NCI-H1417 (cell line): ENCODE results near the gene PDE11A.

Source experiments
- DNase-seq, 3 experiments: peaks; one replicate each; lab custom pipeline; 2025; lab: John Stamatoyannopoulos, UW

The PDE11A gene

DNA sequence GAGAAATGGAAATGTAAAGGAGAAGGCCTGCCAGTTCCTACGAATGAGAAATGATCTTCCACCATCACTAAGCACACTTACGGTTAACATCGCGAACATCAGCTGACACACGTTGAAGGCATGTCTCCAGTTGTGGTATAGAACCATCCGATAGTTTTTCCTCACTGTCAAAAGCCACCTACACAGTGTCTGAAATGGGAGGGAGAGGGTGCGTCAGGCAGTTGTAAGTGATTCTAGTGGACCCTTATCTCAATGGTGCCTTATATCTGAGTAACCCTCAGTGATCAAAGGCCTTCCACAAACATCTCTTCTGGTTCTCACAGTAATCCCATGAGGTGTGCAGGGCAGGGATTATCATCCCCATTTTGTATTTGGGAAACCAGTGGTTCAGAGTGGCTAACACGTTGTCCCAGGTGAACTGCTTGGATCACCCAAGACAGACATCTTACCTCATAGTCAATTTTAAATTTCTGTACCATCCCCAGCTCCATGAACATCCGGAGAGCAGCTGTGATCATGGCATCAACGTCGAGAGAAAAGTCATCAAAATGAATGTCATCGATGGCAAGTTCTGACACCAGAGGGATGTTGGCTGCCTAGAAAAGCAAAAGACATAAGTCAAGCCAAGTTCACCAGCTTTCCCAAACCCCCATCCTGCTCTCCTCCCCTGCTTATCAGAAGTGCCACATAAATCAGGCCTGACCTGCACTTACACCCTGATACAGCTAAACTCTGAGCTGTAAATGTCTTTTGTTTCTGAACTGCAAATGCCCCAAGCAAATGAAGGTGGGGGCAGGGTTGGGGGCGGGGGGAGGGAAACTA lies 344.8 kb downstream of the PDE11A start:
- no peak for DNase-seq

DNA sequence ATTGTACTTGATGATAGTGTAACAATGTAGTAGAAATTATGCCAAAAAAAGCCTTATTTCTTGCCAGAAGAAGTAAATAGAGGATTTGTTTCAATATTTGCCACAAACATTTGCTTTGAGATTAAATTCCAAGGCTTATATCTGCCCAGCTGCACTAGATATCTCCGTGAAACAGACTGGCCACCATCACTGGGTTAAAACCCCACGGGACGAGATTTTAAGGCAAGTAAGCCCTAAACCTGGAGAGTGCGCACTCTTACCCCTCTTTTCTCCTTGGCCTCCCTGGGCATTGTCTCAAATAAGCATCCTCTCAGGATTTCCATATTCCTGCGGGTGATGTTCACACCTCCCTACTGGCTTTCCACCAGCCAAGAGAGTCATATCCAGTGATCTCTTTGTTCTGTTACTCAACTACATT lies 345.6 kb downstream of the PDE11A start:
- no peak for DNase-seq

DNA sequence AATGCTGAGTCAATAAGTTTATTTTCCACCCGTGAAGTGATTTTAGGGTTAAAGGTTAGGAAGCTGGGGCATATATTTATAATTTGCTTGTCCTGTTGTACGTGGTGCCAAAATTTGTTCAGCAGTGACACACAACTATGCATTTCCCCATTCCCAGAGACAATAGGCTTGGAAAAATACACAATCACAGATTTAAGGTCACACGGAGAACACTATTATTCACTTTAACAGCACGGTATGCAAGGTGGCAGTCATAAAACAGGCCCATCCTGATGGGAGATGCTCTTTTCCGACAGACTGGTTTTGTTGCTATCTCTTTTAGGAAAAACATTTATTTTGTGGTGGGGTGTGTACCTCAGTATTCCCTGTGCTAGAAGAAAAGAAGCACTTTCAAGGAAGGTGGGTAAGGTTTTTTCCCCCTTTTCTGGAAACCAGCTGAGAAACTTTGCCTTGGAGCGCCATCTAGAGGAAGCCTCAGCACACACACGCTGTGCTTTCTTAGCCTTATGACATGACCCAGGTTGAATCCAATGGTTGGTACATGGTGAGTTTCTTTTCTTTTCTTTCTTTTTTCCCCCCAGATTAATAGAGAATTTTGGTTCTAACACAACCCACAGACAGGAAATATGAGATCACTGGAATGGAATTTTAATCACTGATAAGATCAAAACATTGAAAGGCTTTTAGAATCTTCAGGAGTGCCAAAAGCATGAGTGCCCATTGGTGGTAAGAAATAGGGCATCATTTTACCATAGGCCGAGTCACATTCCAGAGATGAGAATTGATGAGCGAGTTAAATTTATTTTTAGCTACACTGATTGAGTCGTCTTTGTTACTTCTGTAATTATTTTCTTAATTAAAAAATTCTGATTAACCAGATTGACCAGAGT lies 347.9 kb downstream of the PDE11A start:
- DNase-seq, result peak; percentile 50 to 78 (median 53)

DNA sequence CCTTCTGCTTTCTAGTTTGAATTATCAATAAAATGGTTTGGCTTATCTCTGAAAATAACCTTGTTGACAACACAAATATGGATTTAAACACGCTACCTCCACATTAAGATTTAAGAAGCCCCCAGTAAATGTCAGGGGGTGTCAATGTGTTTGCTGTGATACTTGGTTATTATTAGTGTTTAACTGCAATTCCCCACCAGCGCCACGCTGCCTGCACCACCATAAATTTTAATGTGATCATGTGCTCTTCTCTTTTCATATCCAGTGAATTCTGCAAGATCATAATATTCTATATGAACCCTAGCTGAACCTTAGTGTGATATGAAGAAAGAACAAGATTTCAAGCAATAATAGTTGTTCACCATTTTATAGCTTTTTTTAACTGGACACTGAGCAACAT lies 349.3 kb downstream of the PDE11A start:
- DNase-seq, result no peak

DNA sequence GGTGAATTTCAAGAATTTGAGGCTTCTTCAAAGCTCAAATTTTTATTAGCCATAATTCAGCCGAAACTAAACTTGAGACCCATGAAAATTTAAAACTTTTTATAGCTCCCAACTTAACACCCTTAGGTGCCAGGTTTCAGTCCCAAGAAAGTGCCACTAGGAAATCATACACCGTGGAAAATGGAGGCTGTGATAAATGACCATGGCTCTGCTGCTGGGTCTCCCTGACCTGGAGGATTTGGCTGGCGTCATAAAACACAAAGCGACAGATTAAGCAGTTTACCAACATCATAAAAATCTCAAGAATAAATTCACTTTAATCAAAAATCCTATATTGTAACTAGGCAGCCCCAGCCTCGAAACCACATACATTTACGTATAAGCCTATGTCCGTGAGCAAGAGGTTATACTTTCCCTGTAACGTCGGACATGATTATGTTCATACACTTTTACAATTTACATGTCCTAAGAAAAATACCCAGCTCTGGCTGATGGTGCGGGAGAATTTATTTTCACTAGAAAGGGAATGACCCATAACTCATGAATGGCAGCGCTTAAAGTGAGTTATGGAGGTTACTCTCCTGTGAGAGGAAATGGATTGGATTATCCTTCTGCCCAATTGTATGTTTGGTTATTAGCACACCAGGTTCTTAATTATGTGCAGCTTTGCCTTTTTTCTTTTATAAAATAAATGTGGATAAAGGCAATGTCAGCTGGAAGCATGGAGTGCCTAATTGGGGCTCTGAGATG lies 350.6 kb downstream of the PDE11A start:
- peak; percentile 7 to 47 (median 16) for DNase-seq

DNA sequence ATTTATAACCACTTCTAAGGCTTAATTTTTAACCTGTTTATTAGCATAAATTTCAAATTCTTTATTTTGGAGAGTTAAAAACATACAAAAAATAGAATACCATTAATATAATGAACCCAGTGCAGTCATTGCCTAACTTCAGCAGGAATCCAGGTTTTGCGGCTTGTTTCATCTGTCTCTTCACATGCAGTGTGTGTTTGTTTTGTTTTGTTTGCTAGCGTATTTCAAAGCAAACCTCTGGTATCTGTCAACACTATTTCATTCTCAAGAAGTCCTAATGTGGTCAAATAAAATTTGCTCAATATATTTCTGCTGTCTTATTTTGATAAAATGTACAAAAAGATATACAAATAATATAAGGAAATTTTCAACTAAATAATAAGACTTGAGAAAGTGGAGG lies 351.5 kb downstream of the PDE11A start:
- no peak for DNase-seq

DNA sequence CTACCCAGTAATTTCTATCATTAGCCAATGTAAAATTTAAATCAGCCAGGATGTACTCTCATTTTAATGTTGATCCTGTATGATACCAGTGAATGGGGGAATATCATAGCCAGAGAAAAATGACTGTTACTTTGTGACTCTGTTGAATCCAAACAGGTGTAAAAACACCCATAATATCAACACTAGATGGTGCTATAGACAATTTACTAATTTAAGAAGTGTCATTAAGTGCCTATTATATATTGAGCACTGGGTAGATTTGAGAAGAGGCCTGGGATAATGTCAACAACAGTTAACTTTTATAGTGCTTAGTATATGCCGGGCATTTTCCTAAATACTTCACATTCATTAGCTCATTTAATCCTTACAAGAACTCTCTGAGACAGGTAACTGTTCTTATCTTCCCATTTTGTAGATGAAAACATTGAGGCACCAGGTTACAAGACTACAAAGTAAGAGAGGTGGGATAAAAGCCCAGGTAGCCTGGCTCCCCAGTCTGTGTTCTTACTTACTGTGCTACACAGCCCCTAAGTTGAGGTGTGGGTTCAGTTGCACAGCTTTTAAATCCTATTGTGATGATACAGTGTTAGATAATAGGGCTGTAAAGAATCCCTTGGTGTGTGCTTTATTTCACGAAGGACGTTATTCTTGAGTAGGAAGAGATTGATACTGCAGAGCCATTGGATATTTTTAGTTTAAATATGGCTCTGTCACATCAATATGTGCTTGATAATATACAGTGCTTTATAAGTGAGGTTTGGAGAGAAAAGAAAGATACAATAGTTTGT lies 354.6 kb downstream of the PDE11A start:
- DNase-seq, result peak in 1 of 3 experiments; percentile 8

DNA sequence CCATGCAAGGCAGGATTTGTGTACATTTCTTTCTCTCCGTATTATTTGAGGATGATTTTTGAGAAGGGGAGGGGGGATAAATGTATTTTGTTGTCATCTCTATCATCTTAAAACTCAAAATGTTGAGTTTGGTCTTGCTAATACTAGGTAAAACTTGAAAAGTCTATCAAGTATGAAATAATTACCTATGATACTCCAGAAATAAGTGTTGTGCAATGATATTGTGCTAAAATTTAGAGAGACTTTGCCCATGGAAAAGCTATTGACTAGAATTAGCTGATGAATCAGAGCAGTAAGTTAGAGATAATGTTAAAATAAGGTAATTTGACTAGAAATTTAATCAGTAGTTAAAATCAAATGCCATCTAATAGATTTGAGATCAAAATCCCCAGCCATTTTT lies 356.1 kb downstream of the PDE11A start:
- DNase-seq, result no peak

DNA sequence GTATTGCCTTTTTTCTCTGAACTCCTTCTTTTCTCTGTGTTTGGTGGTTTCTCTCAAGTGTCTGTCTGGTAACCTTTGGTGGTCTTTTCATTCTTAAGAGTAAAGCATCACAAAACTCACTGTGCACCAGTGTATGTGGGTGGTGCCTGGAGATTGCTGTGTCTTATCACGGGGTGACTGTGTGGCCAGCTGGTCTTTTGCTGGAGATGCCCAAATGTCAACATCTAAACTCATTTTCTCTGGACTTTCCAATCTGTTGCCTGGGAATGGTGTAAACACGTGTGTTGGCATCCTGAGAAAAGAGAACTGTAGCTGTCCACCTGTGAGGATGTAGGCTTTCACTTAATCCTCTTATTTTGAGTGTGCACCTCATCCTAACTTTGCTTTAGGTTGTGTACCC lies 356.8 kb downstream of the PDE11A start:
- no peak for DNase-seq

DNA sequence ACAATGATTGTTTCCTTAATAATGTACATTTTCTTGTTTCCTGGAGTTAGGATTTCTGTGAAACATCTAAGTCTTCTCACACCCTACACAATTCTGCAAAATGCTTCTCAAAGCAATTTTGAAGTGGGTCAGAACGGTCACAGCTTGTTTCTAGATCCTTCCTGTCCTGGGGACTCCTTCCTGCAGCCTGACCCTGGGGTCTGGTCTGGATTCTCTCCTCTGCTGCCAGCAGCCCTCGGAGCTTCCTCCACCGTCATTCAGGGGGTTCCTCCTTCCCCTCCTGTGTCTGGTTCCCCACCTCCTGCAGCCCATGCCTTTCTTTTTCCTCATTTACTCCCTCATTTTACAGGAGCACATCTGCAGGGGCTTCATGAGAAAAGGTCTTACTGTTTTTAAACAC lies 357.9 kb downstream of the PDE11A start:
- no peak for DNase-seq

DNA sequence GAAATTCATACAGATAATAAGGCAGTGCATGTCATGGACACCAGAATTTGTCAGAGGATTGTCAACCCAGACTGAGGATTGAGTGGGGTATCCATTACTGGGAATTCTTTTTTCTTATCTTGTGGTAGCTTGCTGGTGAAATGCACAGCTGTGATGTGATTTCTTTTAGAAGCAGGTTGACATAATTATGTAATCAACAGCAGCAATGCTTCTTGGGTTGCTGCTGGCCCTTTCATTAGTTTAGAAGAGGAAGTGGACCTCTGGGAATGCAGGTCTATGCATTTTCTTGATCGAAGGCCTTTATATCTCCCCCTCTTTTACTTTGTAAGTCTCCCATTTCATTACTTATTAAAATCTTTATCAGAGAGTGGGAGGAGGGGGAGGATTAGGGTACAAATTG lies 360.1 kb downstream of the PDE11A start:
- DNase-seq, result no peak

DNA sequence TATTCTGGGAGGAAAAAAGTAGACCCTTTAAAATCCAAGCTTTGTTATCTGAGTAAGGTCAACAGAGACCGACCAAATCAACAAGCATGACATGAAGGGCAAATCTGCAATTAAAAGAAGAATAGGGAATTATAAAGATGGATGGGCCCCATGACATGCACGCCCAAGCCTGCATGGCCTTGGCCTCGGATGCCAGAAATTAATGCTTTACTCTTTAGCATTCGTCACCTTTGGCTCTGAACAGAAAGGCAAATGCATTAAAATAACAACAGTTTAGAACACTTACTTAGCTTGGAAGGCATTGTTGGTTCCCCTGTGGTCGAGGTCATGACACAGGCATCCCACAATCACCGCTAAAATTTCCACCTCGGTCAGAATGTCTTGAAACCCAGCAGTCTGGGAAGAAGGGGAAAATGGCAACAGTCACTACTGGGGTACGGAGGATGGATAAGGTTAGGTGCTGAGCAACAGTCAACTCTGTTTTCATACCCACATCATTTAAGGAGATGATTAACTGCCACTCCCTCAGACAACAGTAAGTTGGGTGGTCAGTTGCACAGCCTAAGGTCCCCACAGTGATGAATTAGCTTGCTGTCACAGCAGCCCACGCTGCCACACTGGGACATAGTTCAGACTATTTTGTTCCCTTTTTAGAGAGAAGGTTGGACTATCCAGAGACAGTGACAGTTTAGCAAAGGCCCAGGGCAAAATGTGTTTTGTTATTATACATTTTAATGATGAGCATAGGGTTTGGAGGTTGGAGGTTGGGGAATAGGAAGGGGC lies 360.9 kb downstream of the PDE11A start:
- peak in 1 of 3 experiments; percentile 40 for DNase-seq

DNA sequence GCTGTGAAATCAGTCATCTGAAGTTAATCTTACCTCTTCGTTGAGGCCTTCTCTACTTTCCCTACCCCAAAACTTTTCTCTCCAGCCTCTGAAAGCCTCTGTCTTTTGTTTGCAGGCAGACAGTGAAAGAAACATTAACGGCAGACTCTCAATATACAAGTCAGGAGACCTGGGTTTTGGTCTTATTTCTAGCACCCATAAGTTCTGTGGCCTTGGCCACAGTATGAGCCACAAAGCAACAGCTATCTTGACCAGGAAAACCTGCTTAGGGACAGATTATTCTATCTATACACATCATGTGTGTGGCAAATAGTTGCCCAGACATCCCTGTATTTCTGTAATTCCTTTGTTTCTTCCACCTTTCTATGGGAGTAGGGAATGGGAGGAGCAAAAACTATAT lies 361.7 kb downstream of the PDE11A start:
- no peak for DNase-seq

DNA sequence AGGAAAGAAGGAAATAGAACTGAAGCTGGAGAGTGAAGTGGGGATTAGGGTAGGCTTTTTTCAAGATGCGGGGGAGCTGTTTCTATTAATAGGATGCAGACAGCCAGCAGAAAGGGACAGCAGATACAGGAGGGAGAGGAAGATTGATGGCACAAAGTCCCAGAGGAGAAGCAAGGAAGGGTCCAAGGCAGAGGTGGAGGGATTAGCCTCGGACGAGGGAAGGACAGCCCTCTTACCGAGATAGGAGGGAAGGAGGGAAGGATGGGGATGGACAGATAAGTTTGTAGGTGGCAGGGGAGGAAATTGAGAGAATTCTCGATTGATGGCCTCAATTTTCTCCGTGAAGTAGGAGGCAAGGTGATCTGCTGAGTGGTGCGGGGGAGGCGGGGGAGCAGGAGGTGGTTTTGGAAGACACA lies 362.6 kb downstream of the PDE11A start:
- no peak for DNase-seq

DNA sequence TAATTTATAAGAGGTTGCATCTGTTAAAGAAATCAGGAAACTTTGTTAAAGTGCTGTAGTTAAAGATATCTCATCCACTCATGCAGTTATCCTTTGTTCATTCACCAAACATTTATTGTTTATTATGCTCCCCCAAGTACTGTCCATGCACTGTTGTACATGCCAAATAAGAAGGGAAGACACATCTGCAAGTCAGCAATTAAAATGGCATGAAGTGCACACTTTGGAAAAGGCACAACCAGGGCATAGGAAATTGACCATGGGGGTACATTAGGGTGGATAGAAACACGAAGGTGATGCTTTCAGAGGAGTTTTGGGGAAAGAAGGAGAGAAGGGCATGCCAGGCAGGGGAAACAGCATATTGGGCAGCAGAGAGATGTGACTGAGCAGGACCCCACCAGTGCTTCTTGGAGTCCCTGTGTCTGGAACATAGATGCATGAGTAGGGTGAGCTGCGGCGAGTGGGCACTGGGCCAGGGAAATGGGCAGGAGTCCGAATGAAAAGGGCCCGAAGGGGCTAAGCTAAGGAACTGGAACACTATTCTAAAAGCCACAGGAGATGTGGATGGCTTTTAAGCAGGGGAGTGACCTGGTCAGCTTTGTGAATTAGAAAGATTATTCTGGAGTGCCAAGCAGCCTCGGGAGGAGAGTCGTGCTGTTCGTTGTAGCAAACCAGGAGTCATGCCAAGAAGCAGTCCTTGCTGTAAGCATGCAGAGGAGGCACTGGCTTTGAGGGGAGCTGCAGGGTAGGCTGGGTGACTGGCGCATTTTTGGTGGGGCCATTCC lies 363.7 kb downstream of the PDE11A start:
- no peak for DNase-seq

DNA sequence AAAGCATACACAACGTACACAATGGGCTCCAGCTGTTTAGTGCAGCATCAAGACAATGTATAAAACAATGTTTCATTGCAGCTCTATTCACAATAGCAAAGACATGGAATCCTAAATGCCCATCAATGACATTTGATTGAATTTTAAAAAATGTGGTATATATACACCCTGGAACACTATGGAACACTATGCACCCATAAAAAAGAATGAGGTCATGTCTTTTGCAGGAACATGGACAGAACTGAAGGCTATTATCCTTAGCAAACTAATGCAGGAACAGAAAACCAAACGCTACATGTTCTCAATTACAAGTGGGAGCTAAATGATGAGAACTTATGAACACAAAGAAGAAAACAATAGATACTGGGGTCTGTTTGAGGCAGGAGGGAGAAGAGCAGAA lies 364.5 kb downstream of the PDE11A start:
- no peak for DNase-seq

DNA sequence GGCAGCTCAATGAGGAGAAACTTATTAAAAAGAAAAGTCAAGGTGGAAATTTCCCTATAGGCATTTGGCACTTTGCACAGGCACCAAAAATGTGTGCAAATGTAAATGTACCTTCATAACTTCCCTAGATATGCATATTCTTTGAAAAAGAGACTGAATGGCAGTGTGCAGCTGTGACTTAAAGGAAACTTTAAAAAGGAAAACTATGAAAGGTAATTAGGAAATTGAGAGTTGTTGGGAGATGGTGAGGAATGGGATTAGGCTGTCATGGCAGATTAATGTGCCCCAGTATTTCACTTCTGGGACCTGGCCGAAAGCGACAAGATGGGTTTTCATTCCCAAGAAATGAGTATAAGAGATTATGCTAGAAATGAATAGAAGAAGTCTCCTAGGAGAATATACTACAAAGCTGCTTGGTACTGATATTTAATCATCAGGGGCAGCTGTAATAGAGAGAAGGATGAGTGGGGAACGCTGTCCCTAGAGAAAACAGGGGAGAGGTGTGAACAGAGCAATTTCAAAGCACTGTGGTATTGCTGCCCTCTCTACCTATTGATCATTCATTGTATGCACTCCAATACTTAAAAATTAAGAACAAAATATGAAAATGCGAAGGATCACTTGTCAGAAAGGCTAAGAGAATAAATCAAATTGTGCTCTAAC lies 366.9 kb downstream of the PDE11A start:
- DNase-seq, result no peak

DNA sequence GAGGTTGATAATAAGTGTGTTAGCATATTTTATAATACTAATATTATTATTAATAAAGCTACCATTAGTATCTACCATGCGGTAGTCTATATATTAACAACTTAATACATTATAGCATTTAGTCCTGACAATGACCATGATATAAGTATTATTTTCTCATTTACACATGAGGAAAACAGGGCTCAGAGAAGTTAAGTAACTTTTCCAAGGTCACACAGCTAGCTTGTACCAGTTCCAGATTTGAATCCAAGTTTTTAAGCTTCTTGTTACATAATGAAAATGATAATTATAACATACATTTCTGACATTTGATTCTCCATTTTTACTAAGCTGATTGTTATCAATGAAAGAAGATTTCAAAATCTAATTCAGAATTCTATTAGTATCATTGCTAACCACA lies 369.4 kb downstream of the PDE11A start:
- DNase-seq, result no peak

DNA sequence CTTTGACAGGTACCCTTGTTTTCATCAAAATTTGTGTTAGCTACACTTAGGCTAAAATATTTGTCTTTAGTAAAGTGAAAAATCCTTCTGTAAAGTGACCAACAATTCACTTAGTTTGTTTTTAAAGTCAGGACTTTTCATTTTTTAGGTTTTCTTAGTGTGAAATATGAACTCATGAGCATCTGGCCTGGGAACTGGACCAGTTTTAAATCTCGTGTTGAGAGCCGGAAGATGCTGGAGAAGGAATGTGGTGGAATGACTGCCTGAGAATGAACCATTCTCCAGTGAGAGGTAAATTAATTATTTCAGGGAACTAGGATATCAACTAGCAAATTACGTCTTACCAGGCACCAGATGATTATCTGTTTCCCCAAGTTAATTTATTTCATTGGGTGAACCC lies 374.3 kb downstream of the PDE11A start:
- no peak for DNase-seq
